DMS53 (cell line): ENCODE data around the gene NSG1.
"Not testable (repeated sequence)": the region's sequence is repeated elsewhere in the genome, so short reads cannot be mapped to it uniquely, and the experiment has no call there.

Experiments used
- DNase-seq: peaks from one replicate; lab custom pipeline; 2025; lab: John Stamatoyannopoulos, UW

NSG1 gene

DNA sequence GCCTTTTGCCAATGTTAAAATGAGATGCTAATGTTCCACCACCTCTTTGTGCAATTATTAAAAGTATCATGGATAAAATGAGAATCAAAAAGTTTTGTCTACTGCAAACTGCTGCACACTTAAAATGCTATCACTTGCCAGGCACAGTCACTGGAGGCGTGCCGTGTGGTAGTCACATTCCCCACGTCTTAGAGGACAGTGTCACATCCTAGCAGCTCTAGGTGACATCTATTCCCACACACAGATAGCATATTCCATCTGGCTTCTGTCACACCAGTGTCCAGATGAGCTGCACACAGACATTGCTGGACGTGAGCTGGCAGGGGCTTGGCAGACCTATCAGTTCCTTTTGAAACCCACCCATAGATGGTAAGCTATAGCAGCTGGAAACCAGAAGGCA is 47.0 kb downstream of the NSG1 start:
- no peak for DNase-seq

DNA sequence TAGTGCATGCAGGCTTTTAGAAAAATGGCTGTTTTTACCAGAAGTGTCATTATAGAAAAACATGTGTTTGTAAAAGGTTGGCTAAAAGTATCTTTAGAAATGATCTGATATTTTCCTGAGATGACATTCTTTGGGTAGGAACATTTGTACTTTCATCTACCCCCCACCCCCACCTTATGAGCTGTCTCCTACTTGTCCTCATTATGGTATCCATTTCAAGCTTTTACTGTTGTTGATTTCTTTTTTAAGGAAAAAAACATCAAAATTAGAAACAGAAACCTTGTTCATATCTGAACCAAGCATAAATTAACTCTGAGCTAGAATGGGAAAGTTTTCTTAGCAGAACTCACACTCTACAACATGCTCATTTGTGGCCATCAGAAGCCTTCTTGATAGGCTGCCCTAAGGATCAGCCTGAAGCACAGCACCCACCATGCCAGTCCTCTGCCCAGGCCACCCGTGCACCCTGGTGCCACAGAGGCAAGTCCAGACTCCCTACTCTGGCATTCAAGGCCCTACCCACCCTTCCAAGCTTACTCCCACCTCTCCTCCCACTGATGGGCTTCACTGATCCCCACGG is 49.4 kb downstream of the NSG1 start:
- no peak for DNase-seq

DNA sequence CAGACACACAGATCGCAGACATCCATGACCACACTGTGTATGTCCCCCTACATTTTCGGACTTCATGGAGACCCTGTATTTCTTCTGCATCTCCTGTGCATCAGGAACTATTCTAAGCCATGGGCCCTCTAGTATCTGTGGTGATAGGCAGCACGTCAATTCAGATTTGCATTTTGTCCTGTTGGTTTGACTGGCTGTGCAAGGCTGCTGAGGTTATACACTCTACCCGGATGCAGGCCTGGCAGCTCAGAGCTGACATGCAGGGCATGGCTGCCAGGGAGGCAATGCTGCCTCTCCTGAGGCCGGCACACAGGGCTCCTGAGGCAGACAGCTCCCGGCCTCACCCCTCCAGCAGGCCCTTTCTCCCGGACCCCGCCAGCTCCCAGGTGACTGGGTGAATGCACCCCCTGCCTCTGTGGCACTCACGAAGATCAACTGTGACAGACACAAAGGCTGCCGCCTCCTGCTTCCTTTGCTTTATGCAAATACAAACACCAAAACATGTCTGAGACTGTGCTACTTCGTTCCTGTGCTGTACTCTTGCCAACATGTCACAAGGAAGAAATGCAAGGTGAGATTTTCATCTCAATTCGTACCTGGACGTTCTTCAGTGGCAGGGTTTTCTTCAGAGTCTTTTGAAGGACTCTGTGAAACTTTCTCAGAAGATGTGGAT is 51.0 kb downstream of the NSG1 start:
- DNase-seq = no peak

DNA sequence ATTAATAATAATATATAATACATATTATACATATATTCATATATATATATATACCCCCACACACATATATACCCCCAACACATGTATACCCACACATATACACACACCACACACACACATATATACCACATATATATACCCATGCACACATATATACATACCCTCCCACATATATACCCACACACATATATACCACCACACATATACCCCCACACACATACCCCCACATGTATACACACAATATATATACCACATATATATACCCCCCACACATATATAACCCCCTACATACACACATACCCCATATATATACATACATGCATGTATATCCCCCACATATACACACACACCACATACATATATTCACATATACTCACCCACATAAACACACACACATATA is 52.0 kb downstream of the NSG1 start:
- DNase-seq = no peak

DNA sequence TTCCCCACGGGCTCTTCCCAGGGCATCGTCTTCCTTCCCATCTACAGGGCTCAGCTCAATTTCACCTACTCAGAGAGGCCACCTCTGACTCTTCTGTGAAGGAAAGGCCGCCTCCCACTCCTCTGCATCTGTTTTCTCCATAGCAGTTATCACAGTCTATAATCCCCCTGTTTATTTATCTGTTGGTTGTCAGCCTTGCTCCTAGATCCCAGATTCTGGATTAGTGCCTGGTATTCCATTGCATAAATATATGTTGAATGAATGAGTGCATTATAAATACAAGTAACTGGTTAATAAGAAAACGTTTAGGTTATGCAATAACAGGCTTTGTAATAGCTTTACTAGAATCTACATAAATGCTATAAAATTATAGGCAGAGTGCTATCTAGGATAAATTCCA is 52.9 kb downstream of the NSG1 start:
- no peak for DNase-seq

DNA sequence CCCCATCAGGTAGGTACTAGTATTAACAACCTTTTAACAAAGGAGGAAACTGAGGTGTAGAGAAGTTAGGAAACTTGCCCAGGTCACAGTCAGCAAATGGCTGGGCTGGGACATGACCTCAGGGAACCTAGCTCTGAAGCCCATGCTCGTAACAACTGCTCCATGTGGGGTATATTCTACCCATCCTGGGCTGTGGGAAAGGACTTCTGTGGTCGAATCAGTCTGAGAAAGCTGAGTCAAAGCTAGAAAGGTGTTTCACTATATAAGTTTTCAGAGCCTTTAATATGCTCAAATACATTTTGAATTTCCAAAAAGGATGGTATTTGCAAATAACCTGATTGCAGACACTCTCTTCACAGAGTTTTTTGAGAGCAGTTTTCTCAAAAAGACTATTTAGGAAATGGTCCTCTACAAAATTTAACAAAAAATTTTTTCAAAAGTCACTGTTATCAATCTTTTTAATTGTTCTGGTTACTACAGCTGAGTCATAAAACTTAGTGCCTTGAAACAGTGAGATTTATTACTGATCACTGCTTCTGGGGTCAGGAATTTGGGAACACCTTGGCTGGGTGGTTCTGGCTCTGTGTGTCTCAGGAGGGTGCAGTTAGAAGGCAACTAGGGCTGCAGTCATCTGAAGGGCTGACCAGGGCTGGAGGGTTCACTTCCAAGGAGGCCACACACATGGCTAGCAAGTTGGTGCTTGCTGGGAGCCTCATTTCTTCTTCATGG is 53.6 kb downstream of the NSG1 start:
- DNase-seq = no peak

DNA sequence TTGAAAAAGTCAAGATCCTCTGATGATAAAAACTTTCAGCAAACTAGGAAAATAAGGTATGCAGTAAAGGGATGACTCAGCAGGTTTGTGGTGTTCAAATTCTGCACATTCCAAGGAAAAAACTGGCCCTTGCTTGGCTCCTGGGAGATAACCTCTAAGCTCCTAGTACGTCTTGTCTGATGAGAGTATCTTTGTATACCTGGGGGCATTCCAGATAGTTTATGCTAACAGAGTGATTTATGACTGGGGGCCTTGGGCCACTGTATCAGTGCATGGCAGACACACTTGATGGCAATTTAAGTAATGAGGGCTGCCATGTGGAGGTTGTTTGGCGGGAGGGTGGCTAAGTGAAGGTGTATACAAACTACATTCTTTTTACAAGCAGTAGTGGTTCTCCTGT is 56.9 kb downstream of the NSG1 start:
- no peak for DNase-seq

DNA sequence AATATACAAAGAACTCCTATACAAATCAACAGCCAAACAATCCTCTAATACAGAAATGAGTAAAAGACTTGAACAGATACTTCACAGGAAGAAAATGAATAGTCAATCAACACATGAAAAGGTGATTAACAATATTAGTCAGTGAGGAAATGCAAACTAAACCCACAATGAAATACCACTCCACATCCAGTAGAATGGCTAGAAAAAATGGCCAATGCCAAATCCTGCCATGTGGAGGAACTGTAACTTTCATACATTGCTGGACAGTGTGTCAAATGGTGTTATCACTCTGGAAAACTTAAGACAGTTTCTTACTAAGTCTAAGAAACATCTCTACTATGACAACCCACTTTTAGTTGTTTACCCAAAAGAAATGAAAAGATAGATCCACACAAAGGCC is 59.5 kb downstream of the NSG1 start:
- no peak for DNase-seq

DNA sequence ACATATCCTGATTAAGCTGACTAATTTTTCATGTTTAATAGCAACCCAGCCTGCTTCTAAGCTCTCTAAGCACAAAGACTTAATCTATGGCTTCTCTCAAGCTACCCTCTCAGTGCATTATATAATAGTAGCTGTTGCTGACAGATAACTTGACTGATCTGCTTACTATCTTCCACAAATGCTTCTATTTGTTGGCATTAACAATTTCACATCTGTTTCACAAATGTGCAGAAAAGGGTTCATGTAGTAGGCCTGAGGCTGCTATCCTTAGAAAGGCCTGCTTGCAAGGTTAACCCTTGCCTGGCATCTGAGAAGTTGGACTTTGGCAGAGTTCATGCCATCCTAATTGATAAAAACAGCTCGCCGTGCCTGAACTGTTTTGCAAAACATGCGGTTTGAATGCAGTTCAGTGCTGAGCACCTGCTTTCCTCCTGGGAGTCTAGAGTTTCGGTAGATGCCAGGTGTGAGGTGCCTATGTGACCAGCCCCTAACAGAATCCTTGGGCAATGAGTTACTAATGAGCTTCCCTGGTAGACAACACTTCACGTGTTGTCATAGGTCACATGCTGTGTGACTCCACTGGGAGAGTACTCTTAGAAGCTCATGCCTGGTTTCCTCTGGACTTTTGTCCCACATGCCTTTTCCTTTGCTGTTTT is 68.4 kb downstream of the NSG1 start:
- no peak for DNase-seq

DNA sequence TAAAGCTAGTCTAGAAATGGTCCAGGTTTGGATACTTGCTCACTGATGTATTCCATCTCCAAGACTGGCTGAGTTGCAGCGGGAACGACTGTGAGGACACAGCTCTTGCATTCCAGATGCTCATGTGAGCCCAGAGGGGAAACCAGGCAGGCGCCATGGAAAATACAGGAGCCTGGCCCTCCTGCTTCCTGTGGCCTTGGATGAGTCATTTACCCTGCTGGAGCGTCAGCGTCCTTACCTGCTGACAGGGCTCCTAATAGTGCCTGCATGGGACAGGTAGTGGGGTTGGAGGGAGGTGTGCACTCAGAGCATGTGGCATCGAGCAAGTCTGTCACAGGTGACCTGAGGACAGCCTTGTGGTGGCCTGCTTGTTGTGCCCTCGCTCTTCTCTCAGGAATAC is 69.4 kb downstream of the NSG1 start:
- no peak for DNase-seq

DNA sequence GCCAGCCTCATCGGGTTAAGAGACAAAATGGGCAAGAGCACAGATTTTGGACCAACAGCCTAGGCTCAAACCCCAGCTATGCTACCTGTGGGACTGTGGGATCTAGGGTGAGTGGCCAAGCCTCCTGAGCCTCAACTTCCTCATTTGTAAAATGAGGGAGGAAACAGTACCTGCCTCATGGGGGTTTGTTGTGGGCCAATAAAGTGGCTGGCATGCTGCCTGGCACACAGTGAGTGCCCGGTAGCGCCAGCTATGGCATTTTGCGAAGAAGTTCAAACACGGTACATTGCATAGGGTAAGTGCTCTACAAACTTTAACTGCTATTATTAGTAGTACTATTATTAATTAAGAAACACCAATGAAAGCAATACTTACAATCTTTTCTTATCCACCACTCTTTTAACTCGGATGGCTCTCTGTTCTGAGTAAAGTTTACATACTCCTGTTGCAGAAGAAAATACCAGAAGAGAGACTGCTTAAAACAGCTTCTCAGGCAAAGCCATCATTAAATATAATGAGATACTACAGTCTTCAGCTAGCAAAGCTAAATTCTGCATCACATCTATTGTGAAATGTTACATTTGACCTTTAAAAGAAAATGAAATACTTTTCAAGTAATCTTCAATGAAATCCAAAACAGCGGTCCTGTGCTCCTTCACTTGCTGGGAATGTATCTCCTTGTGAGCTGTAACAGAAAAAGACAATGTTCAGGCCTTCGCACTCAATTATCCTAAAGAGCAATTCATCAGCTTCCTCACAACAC is 70.1 kb downstream of the NSG1 start:
- DNase-seq = no peak

DNA sequence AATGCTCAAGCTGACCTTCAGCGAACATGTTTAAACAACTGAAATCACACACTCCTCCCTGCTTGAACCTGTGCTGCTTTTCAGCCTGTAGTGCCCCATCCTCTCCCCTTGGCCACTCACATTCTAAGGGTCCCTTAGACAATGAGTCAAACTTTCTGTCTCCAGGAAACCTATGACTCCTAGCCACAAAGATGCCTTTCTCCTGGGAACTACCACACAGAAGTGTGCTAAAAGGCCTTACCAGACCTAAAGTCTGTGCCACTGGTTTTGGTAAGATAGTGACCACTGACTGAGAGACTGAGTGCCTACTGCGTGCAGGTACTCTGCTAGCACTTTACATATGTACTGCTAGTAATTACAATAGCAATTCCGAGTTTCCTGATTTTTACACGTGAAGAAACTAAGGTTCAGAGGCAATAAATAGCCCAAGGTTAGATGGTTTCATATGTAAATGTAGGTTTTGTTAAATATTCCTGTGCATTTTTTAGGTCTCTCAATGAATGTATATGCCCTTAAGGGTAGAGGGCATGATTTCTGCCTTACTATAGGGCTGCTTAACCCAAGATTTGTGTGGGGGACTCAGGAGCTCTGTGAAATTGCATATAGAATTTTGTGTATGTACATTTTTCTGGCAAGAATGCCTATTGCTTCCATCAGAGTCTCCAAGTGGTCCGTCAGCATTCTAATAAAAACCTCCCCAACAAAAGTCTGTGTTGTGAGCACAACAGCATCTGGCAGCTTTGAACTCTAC is 71.1 kb downstream of the NSG1 start:
- no peak for DNase-seq

DNA sequence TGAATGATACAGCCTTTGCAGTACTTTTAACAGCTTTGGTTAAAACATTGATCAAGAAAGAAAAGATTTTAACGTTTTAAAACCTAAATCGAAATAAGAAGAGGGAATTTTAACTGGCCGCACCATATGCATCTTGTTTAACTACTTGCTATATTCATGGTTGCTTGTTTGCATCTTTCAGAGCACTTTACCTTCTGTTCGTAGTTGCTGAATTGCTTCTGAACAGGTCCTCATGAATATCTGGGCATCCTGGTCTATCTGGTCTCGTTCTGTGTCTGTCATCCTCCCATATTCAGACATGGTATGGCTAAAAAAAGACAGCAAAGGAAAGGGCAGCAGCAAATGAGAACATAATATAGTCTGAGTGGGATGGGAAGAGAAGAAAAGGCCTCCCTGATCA is 72.3 kb downstream of the NSG1 start:
- DNase-seq = no peak

DNA sequence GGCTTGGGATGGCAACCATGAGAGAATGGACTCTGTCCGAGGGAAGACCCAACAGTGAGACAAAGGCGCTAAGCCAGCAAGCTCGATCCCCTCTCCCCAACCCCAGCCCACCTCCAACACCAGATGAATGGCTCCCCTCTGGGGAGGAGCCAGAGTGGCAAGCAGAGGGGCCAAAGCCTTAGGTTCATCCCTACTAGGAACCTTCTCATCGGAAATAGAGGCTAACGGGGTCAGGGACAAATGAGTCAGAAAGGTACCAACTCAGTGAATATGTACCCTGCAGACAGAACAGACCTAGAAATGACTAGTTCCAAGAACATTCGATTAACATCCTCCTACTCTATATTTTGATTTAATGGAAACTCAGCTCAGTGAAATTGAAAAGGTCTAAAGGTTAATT is 73.9 kb downstream of the NSG1 start:
- DNase-seq = no peak

DNA sequence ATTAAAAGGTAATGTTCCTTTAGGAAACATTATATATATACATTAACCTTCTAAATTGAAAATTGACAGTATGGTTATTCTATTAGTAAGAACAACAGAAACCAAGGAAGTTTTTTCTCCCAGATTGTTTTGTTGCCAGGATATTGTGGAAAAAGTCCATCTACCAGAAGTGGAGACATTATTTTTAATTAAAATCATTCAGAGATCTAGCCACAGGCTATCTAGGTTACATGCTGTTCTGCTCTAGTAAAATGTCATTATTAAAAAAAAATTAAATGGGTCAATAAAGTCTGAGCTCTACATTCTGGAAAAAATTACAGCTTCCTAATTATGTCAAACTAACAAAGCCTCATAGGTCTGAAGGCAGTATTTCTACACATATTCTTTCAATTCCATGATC is 74.3 kb downstream of the NSG1 start:
- DNase-seq = no peak

DNA sequence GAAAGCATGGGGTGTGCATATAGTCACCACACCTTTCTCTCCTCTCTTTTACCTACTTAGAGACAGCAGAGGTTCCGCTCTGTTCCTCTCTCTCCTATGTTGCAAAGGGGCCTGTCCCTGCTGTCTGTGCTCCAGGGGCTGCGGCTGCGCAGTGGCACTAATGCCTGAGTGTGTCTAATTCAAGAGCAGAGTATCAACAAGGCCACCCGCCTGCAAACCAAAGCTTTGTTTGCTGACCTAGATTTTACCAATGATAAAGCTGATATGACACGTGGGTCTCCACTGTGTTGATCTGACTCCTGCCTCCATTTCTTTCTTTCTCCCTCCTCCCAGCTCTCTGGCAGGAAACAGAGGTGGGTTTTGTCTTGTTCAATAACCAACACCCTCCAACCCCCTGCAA is 74.9 kb downstream of the NSG1 start:
- DNase-seq = peak; percentile 48

DNA sequence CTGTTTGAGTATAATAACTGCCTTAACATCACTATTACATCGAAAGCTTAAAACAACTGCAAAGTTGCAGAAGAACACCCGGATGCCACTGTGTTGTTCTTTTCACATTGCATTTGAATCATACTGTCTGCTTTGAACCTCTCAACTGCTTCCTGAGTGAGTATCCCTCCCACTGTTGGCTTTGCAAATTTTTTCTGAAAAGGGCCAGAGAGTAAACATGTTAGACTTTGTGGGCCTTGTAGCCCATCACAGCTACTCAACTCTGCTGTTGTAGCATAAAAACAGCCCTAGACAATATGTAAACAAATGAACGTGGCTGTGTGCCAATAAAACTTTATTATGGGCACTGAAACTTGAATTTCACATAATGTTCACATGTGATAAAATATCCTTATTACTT is 76.1 kb downstream of the NSG1 start:
- DNase-seq = no peak

DNA sequence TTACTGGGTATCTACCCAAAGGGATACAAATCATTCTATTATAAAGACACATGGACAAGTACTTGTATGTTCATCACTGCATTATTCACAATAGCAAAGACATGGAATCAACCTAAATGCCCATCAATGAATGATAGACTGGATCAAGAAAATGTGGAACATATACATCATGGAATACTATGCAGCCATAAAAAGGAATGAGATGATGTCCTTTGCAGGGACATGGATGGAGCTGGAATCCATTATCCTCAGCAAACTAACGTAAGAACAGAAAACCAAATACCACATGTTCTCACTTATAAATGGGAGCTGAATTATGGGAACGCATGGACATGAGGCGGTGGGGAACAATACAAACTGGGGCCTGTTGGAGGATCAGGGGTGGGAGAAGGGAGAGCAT is 78.3 kb downstream of the NSG1 start:
- DNase-seq = not testable (repeated sequence)
